Epithelial cell of proximal tubule (primary cell): Measurements from ENCODE around the gene NTMT1. TPM values are rescaled to one million over a fixed set of nuclear protein-coding genes. Genes with fewer than 3 reads are reported as not detected.

Experiments used
- DNase-seq: peaks from one replicate; pipeline ENCODE4 v3.0.0-alpha.2; 2011; ENCODE audit warnings: low read depth
- H3K4me3 ChIP-seq: 2 replicates; pipeline ENCODE4 v1.5.1; 2011; ENCODE audit warnings: low read depth, mild to moderate bottlenecking, low read length
- CTCF ChIP-seq: conservative IDR thresholded peaks from 2 replicates; pipeline ENCODE4 v1.5.1; 2012; ENCODE audit warnings: low read depth, mild to moderate bottlenecking, low read length
- total RNA-seq: library from RNA; depleted of rRNA; stranded (reverse); fragments of >200 nt; gene quantifications from 2 replicates; pipeline ENCODE4 v1.2.3, GENCODE V29; 2015

Gene NTMT1
- total RNA-seq, 1 donor from 2014 or later: 37.9 TPM

GRCh38 chr9:129679537-129679936, 53.6 kb downstream of the NTMT1 start:
- TF ChIP-seq CTCF: no peak
- no peak for DNase-seq
- H3K4me3 ChIP-seq: no peak overlapping the region

- no peak for TF ChIP-seq CTCF
- no peak overlapping the region for H3K4me3 ChIP-seq
- no peak for DNase-seq
Measured at GRCh38 chr9:129681924-129682323, 56.0 kb downstream of the NTMT1 start.

GRCh38 chr9:129682381-129682780, 56.4 kb downstream of the NTMT1 start:
- H3K4me3 ChIP-seq: no peak overlapping the region
- no peak for TF ChIP-seq CTCF
- DNase-seq: no peak

- DNase-seq: peak; percentile 44
- TF ChIP-seq CTCF: no peak
- H3K4me3 ChIP-seq: no peak overlapping the region
Measured at GRCh38 chr9:129685220-129685932, 59.4 kb downstream of the NTMT1 start.

Other genes starting within 250 kb of the NTMT1 start
- gene C9orf50, start 5.1 kb upstream of the NTMT1 start, total RNA-seq: 0.69 TPM in 1 of 2 replicates, not detected in the other
- gene ASB6, start 16.0 kb downstream of the NTMT1 start, total RNA-seq: 22.3 and 29.2 TPM in 2 replicates
- 0.17 and 1.7 TPM in 2 replicates for gene PRRX2, start 39.5 kb downstream of the NTMT1 start, total RNA-seq
- gene PTGES, start 126.9 kb downstream of the NTMT1 start, total RNA-seq: 15.3 and 33.6 TPM in 2 replicates
- gene TOR1B, start 177.0 kb downstream of the NTMT1 start, total RNA-seq: 14.8 and 20.8 TPM in 2 replicates
- 48.8 and 77.8 TPM in 2 replicates for gene TOR1A, start 198.0 kb downstream of the NTMT1 start, total RNA-seq
- gene C9orf78, start 209.1 kb downstream of the NTMT1 start, total RNA-seq: 39.9 and 53.6 TPM in 2 replicates
- 7.2 and 17.5 TPM in 2 replicates for gene USP20, start 209.3 kb downstream of the NTMT1 start, total RNA-seq